GM18909 (cell line): ENCODE data around the gene NPAS2.

Experiments
- ATAC-seq: cut with Tn5 transposase; IDR thresholded peaks from one replicate; pipeline ENCODE4 v1.9.1; 2021; ENCODE audit warnings: mild to moderate bottlenecking; ENCODE audit not compliant: unreplicated experiment, poor library complexity

Gene NPAS2

DNA sequence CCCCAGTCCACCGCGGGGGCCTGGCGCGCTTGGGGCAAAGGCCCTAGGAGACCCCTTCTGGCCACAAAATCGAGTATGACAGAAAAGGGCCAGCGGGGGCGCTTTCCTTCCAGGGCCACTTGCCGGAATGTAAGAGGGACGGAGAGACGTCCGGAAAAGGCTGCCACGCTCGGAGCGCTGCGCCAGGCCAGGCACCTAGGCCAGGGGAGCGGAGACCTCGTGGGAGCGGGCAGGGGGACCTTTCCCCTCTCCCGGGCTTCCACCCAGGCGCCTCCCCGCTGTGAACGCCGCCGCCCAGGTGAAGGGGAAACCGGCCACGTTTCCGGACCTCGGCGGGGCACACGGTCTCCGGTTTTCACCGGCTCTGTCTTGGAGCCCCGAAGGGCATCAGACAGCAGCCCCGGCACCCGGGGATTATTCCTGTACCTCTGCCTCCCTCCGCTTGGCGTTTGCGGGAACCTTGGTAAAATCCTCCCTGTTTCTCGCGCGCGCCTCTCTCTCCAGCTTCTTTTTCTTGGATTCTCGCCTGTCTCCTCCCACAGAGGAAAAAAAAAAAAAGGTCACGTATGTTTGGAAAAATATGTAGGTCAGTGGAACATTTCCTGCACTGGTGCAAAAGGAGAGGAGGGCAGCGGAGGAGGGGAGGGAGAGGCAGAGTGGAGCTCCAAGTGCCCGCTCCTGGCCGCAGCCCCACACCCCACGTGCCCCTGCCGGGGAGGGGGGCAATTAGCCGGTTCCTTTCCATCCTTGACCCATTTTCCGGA lies 1.2 kb upstream of the NPAS2 start:
- ATAC-seq = no peak

DNA sequence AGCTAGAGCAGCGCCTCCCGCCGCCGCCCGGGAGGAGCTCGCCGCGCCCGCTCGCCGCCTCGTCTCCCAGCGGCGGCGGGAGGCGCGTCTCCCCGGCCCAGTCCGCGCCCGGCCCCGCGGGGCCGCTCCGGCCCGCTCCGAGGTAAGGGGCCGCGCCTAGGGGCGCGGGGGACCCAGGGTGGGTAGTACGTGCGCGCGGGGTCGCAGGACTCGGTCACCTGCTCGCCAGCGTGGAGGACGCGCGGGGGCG lies 259 bp downstream of the NPAS2 start:
- ATAC-seq = no peak

- no peak for ATAC-seq
These were observed 750 bp downstream of the NPAS2 start for GRCh38 chr2:100820523-100821254.

GRCh38 chr2:100821255-100821910 lies 1.4 kb downstream of the NPAS2 start:
- ATAC-seq = no peak

DNA sequence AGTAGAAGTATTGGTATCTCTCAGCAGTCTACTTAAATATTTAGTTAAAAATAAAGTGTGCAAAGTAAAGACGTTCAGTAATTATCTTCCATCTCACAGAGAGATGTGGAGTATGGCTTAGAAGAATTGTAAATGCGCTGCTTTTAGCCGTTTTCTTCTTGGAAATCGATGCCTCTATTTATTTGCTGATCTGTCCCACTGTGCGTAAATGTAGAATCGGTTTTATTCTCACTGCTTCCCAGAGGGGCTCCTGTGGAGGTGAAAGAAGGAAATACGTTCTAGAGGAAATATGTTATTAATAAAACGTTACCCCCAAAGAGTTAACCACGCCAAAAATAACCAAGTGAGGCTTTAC lies 1.9 kb downstream of the NPAS2 start:
- ATAC-seq = no peak

GRCh38 chr2:100822587-100823248 lies 2.8 kb downstream of the NPAS2 start:
- no peak for ATAC-seq

GRCh38 chr2:100823665-100824438 lies 3.9 kb downstream of the NPAS2 start:
- no peak for ATAC-seq

GRCh38 chr2:100824842-100825241 lies 4.9 kb downstream of the NPAS2 start:
- ATAC-seq = no peak

GRCh38 chr2:100826494-100826893 lies 6.6 kb downstream of the NPAS2 start:
- ATAC-seq = no peak

- no peak for ATAC-seq
These were observed 11.3 kb downstream of the NPAS2 start for GRCh38 chr2:100831158-100831750.

GRCh38 chr2:100831831-100832230 lies 11.9 kb downstream of the NPAS2 start:
- ATAC-seq = no peak

GRCh38 chr2:100832885-100833284 lies 12.9 kb downstream of the NPAS2 start:
- no peak for ATAC-seq

DNA sequence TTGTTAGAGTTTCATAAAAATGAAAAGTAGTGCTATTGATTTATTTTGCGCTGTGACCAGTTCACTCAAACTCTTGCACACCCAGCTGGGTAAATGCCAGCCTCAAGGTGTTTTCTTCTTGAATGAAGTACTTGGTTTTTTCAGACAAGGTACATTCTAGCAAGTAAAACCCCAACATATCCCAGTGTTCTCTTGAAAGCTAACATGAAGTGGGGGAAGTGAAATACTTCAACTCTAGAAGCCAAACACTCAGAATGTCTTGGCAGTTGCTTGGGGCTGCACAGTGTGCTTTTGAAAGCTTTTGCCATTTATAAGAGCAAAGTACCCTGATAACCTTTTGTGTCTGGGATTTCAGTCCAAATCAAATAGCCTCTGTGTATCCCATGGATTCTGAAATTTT lies 13.4 kb downstream of the NPAS2 start:
- ATAC-seq = no peak

DNA sequence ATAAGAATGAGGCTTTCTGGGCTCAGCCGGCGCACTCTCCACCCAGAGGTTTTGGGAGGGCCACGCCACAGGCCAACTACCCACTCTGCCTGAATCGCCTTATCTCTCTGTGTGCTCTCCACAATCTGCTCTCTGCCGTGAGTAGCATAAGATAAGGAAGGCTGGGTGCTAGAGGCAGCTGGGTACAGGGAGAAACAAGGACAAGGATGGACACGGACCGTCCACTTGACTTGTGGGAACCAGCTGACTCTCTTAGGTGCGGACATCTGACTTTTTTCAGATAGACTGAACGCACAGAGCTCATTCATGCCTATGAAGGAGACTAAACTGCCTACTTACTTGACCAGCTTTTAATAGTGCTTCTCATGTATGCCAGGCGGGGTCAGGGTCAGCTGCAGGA lies 14.3 kb downstream of the NPAS2 start:
- ATAC-seq = no peak

DNA sequence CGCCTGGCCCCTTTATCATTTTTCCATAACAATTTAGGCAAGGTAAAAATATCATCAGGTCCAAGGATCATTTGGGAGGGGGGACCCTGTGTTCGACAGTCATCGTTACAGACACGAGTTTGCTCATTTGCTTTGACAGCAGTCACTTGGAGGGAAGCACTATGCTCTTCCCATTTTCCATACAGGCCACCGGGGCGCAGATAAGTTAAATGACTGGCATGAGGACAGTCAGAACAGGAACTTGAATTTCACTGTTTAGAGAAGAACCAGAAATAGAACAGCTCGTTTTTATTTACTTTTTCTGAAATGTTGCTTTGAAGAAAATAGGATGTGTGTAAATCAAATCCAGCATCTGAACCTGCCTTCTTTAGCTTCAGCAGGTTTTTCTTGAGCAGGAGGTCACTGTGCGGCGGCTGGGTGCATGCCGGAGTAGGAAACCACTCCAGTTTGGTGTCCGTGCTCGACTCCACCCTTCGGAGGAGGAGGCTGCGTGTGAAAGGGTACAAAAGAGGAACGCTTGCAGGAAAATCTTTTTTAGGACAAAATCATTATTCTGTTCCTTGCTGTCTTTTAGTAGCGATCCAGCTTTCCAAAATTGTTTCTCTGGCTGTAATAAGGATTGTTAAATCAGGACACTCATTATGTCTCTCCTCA lies 15.2 kb downstream of the NPAS2 start:
- no peak for ATAC-seq

- no peak for ATAC-seq
These were observed 20.6 kb downstream of the NPAS2 start for GRCh38 chr2:100840519-100840918.

- ATAC-seq = no peak
These were observed 22.4 kb downstream of the NPAS2 start for GRCh38 chr2:100842241-100842922.

- no peak for ATAC-seq
These were observed 24.6 kb downstream of the NPAS2 start for GRCh38 chr2:100844514-100844913.
